ENCODE measurements around the gene APOOL. TPM values are rescaled to one million over a fixed set of nuclear protein-coding genes. Genes with fewer than 3 reads are reported as not detected.
"Not testable (repeated sequence)": the region's sequence is repeated elsewhere in the genome, so short reads cannot be mapped to it uniquely, and the experiment has no call there.

Gene APOOL
- total and polyA plus RNA-seq, 8 donors, result 2.3 to 26.3 (median 4.9) TPM

GRCh38 chrX:84993150-84993549 is 10.5 kb upstream of the APOOL start:
- DNase-seq, result no peak
- Histone ChIP-seq H3K36me3 (no peaks in the 10 kb centered on the region), H3K27me3 (no peaks in the 10 kb centered on the region), H3K27ac (no peak overlapping the region), H3K4me3 (no peak overlapping the region), H3K4me1 (no peaks in the 10 kb centered on the region), H3K9me3 (peaks cover 0 to 8% (median 0%) of the 10 kb centered on the region in 4 donors)
- 71 to 91% (median 86%) methylated on average over 1 of the region's 1 CpG for WGBS, 5 donors
- intact Hi-C loops (cut with DNase I; ENCODE audit: low total_unique reads), result no loop called here
- no peak for TF ChIP-seq CTCF (IDR thresholded peaks at IDR 0.05)
- no peak for TF ChIP-seq POLR2A (IDR thresholded peaks at IDR 0.05)
- no peak for TF ChIP-seq POLR2AphosphoS5 (IDR thresholded peaks at IDR 0.05)

- intact Hi-C loops (cut with DNase I; ENCODE audit: low total_unique reads), result no loop called here
- Histone ChIP-seq H3K36me3 (no peaks in the 10 kb centered on the region), H3K4me1 (peaks cover 0 to 11% (median 6%) of the 10 kb centered on the region in 4 donors), H3K4me3 (no peak overlapping the region), H3K27ac (no peak overlapping the region), H3K9me3 (no peaks in the 10 kb centered on the region), H3K27me3 (no peaks in the 10 kb centered on the region)
- TF ChIP-seq POLR2A (IDR thresholded peaks at IDR 0.05), result no peak
- TF ChIP-seq EP300 (IDR thresholded peaks at IDR 0.05), result no peak
- TF ChIP-seq CTCF (IDR thresholded peaks at IDR 0.05), result no peak
- no peak for TF ChIP-seq POLR2AphosphoS5 (IDR thresholded peaks at IDR 0.05)
- no peak for DNase-seq
- 69 to 100% (median 88%) methylated on average over 1 of the region's 1 CpG for WGBS, 5 donors
These were observed 2.3 kb upstream of the APOOL start for GRCh38 chrX:85001344-85001743.

- Histone ChIP-seq H3K27ac (peak overlapping the region; percentile 61 to 77 (median 71)), H3K36me3 (no peaks in the 10 kb centered on the region), H3K4me1 (peaks cover 0 to 11% (median 6%) of the 10 kb centered on the region in 4 donors), H3K27me3 (no peaks in the 10 kb centered on the region), H3K4me3 (peak overlapping the region; percentile 48 to 63 (median 56)), H3K9me3 (no peaks in the 10 kb centered on the region)
- TF ChIP-seq POLR2AphosphoS5 (IDR thresholded peaks at IDR 0.05) (no peak), EP300 (IDR thresholded peaks at IDR 0.05) (no peak), CTCF (IDR thresholded peaks at IDR 0.05) (no peak)
- WGBS, 5 donors, result 3 to 38% (median 15%) methylated on average over 11 of the region's 11 CpGs
- intact Hi-C loops (cut with DNase I; ENCODE audit: low total_unique reads), result no loop called here
- DNase-seq, result peak in 1 of 2 donors; percentile 36
These were observed 578 bp downstream of the APOOL start for GRCh38 chrX:85004255-85004654.

GRCh38 chrX:85012098-85012497 is 8.4 kb downstream of the APOOL start:
- intact Hi-C loops (cut with DNase I; ENCODE audit: low total_unique reads), result no loop called here
- 93 to 100% (median 94%) methylated on average over 2 of the region's 2 CpGs for WGBS, 5 donors
- no peaks in the 10 kb centered on the region for H3K4me1 ChIP-seq

GRCh38 chrX:85015351-85015750 is 11.7 kb downstream of the APOOL start:
- H3K4me1 ChIP-seq; intact Hi-C loops (cut with DNase I; ENCODE audit: low total_unique reads); DNase-seq; H3K27ac ChIP-seq; H3K27me3 ChIP-seq; H3K36me3 ChIP-seq; H3K4me3 ChIP-seq; H3K9me3 ChIP-seq: not testable (repeated sequence)
- WGBS, 5 donors, result 91 to 97% (median 95%) methylated on average over 8 of the region's 8 CpGs

More at GRCh38 chrX:85012098-85012497, 8.4 kb downstream of the APOOL start:
- H3K27me3 ChIP-seq, result no peaks in the 10 kb centered on the region
- peaks cover 0 to 5% (median 0%) of the 10 kb centered on the region in 4 donors for H3K36me3 ChIP-seq
- H3K27ac ChIP-seq, result no peak overlapping the region
- no peak for DNase-seq
- TF ChIP-seq EP300 (IDR thresholded peaks at IDR 0.05), result no peak
- no peak for TF ChIP-seq POLR2A (IDR thresholded peaks at IDR 0.05)
- TF ChIP-seq POLR2AphosphoS5 (IDR thresholded peaks at IDR 0.05), result no peak
- H3K4me3 ChIP-seq, result no peak overlapping the region
- no peaks in the 10 kb centered on the region for H3K9me3 ChIP-seq

Measured in stomach (tissue), 9 donors.